Measurements from ENCODE around the gene DDX10.

DNA sequence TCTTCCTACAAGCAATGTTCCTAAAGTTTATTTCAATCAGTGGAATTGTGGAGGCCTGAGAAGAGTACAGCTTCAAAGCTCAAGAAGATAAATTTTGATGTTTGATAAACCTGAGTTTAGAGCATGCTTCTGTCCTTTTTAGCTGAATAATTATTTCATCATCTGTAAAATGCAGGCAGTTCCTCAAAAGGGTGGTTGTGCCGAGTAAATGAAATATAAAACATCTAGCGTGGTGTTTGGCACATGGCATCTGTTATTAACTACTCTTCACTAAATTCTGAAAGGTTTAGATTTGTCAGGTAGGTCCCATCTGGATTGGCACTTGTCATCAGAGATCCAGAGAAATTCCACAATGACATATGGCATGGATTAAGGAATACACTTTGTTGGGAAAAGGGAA, 155.1 kb downstream of the DDX10 start:
- TF ChIP-seq POLR2A (IDR thresholded peaks at IDR 0.05) (no peak), POLR2AphosphoS5 (IDR thresholded peaks at IDR 0.05) (no peak)
- TF ChIP-seq, protein P1, sequence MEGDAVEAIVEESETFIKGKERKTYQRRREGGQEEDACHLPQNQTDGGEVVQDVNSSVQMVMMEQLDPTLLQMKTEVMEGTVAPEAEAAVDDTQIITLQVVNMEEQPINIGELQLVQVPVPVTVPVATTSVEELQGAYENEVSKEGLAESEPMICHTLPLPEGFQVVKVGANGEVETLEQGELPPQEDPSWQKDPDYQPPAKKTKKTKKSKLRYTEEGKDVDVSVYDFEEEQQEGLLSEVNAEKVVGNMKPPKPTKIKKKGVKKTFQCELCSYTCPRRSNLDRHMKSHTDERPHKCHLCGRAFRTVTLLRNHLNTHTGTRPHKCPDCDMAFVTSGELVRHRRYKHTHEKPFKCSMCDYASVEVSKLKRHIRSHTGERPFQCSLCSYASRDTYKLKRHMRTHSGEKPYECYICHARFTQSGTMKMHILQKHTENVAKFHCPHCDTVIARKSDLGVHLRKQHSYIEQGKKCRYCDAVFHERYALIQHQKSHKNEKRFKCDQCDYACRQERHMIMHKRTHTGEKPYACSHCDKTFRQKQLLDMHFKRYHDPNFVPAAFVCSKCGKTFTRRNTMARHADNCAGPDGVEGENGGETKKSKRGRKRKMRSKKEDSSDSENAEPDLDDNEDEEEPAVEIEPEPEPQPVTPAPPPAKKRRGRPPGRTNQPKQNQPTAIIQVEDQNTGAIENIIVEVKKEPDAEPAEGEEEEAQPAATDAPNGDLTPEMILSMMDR (IDR thresholded peaks at IDR 0.05), result no peak
